NCI-H128 (cell line): ENCODE results near the gene DAPK1.

Experiments used
- DNase-seq: peaks from one replicate; lab custom pipeline; 2025; ENCODE audit not compliant: unreplicated experiment; lab: John Stamatoyannopoulos, UW

Gene DAPK1

GRCh38 chr9:87682085-87682484 is 184.4 kb downstream of the DAPK1 start:
- DNase-seq: no peak

- DNase-seq: no peak
Observed at GRCh38 chr9:87682618-87683017, 185.0 kb downstream of the DAPK1 start.

DNA sequence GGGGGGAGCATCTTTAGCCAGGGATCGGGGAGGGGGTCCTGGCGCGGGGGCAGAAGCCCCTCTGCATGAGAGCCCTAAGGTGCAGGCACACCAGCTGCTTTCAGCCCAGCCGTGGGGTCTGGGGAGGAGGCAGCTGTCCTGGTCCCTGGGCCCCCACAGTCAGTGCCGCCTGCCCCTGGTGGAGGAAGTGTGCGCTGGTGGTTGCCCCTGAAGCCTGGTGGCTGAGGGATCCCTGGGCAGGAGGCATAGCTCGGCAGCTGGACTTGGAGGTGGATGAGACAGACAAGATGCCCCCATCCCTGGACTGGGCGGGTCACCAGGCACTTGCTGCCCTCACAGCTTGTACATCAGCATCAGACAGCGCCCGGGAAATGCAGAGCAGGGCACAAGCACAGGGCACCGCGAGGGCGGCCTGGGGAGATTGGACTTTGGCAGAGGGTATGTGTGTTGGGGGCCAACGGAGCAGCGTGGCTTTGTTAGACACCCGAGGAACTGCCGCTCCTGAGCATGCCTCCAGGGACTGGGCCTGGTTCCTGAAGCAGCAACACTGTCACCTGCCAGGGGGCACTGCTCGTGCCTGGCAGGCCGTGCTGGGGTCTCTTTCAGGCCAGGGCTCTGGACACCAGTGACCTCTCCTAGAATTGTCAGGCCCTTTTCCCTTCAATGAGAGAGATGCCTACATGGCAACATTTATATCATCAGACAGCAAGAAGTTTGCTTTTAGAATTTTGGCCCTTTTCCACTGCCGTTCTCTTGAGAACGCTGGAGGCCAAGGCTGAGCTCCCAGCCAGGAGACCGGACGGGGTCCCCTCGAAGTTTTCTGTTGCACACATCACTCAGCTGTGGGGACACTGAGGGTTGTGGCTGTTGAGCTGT is 186.3 kb downstream of the DAPK1 start:
- DNase-seq: no peak

GRCh38 chr9:87684627-87685219 is 187.1 kb downstream of the DAPK1 start:
- DNase-seq: no peak

DNA sequence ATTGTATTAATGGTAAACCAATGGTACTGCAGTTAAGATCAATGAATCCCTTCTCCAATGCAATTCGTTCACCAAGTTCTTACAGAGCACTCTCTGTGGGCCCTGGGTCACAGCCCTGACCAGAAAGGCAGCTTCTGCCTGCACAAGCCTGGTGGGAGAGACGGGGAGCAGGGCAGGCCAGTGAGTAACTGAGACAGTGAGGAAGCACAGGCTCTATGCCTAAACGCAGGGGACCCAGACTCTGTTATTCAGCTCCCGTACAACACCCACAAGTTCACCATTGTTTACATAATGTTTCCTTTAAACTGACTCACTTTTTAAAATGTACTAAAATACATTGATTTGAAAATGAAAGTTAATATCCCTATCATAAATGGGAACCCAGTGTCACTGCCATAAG is 187.8 kb downstream of the DAPK1 start:
- no peak for DNase-seq

DNA sequence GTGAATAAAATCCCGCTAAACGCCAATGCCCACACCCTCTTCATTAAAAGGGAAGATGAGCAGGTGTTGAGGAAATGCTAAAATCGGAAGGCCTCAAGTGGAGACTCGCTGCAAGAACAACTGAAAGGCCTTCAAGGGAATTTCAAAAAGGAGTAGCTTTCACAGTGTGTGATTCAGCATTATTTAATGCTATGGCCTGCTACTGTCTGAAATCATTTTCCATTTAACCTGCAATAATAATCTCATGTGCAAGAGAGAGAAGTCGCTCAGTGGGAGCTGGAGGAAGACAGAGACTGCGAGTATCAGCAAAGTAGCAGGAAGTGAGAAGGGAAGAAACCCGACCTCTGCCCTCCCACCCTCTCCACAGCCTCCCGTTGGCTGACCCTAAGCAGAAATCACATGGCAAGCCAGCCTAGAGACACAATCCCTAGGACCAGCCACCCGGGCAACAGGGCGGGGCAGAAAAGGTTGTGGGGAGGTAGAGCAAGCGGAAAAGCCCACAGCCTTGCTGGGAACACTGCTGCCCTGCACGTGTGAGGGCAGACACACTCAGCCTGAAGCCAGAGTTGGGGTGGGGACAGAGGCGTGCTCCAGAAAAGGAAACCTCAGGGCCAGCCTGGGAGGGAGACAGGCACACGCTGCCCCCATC is 188.3 kb downstream of the DAPK1 start:
- DNase-seq: no peak

- DNase-seq: no peak
Observed at GRCh38 chr9:87686520-87687090, 188.9 kb downstream of the DAPK1 start.

GRCh38 chr9:87687207-87687606 is 189.5 kb downstream of the DAPK1 start:
- no peak for DNase-seq

DNA sequence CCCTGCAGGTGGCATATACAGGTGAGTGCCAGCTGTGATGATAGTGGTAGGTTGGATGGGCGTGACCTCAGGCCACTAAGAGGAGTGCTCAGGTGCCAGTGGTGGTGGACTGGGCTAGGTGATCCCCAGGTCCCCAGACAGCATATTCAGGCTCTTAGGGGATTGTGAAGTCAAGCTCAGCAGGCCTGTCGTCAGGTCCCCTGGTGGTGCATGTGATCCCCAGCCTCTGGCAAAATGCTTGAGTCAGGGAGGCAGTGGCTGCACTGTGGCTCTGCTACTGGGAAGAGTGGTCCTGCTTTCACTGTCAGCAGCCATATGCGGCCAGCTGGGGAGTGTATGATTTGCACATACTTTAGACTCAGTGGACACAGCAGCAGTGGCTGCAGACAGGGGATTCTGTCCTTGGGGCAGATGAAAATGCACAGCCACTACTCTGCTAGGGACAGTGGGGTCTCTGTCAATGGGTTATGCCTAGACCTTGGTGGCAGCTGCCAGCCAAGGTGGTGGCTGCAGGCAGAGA is 196.6 kb downstream of the DAPK1 start:
- DNase-seq: no peak

- no peak for DNase-seq
Observed at GRCh38 chr9:87695523-87695922, 197.9 kb downstream of the DAPK1 start.

GRCh38 chr9:87696641-87697040 is 199.0 kb downstream of the DAPK1 start:
- DNase-seq: no peak

DNA sequence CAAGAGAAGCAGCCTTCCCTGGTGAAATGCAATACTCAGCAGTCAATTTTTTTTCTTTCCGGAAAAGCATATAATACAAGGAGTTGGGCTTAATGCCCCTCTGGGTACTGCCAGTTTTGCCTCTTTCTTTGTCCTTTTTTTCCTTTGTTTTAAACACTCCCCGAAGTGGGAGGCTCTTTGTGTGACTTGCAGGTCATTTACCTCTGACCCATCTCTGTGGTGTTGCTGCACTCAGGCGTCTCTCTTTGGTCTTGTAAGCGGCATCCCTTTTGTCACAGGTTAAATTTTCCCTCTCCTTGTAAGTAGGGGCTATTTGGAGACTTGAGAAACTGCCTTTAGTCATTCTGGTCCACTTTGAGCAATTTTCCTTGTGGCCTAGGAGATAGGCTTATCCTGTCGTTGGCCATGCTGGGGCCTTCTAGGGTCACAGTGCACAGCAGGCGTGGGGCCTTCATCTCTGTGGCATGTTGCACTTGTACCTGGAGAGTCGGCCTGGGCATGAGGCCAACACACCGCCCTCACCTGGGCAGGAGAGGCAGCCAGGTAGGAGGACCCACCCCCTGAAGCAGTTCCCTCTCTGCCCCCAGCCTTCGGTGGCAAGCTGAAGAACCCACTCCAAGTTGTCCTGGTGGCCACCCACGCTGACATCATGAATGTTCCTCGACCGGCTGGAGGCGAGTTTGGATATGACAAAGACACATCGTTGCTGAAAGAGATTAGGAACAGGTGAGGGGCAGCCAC is 200.6 kb downstream of the DAPK1 start:
- DNase-seq: no peak

- DNase-seq: no peak
Observed at GRCh38 chr9:87699835-87700234, 202.2 kb downstream of the DAPK1 start.

DNA sequence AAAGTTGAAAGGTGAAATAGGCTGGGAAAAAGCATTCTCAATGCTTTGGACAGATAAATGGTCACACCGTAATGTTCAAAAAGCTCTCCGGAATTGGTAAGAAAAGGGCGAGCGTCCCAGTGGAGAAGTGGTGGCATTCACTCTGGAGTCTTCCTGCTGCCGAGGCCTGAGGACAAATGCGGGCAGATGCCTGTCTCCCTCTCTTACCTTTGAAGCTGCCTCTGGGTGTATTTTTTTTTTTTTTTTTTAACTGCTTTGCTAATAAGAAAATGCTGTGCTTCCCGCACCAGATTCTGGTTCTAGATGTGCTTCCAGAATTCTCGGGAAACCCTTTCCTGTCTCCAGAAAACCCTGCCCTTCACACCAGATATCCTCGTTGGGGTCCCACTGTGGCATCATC is 203.8 kb downstream of the DAPK1 start:
- no peak for DNase-seq

- DNase-seq: no peak
Observed at GRCh38 chr9:87701931-87702421, 204.3 kb downstream of the DAPK1 start.

GRCh38 chr9:87702921-87703320 is 205.3 kb downstream of the DAPK1 start:
- no peak for DNase-seq

GRCh38 chr9:87703636-87704276 is 206.1 kb downstream of the DAPK1 start:
- no peak for DNase-seq

GRCh38 chr9:87704342-87704741 is 206.7 kb downstream of the DAPK1 start:
- DNase-seq: no peak

DNA sequence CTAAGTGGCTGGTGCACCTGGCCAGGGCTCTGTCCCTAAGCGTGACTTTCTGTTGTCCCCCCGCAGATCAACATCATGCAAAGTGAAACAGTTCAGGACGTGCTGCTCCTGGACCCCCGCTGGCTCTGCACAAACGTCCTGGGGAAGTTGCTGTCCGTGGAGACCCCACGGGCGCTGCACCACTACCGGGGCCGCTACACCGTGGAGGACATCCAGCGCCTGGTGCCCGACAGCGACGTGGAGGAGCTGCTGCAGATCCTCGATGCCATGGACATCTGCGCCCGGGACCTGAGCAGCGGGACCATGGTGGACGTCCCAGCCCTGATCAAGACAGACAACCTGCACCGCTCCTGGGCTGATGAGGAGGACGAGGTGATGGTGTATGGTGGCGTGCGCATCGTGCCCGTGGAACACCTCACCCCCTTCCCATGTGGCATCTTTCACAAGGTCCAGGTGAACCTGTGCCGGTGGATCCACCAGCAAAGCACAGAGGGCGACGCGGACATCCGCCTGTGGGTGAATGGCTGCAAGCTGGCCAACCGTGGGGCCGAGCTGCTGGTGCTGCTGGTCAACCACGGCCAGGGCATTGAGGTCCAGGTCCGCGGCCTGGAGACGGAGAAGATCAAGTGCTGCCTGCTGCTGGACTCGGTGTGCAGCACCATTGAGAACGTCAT is 208.5 kb downstream of the DAPK1 start:
- no peak for DNase-seq
